Skeletal muscle satellite cell (primary cell): Measurements from ENCODE around the gene RNF43.
"Not testable (repeated sequence)": the region's sequence is repeated elsewhere in the genome, so short reads cannot be mapped to it uniquely, and the experiment has no call there.

Experiments used
- H3K27me3 ChIP-seq: 2 replicates; pipeline ENCODE4 v1.7.0; 2013; ENCODE audit warnings: low read length; ENCODE audit not compliant: control insufficient read depth, insufficient read depth
- H3K36me3 ChIP-seq: 2 replicates; pipeline ENCODE4 v1.7.0; 2013; ENCODE audit warnings: mild to moderate bottlenecking, control low read depth, low read length; ENCODE audit not compliant: insufficient read depth
- H3K4me1 ChIP-seq: 2 replicates; pipeline ENCODE4 v1.7.0; 2013; ENCODE audit warnings: low read length; ENCODE audit not compliant: control insufficient read depth, insufficient read depth
- H3K4me2 ChIP-seq: 2 replicates; pipeline ENCODE4 v1.7.0; 2013; ENCODE audit warnings: mild to moderate bottlenecking, low read length
- H3K4me3 ChIP-seq: 2 replicates; pipeline ENCODE4 v1.7.0; 2013; ENCODE audit warnings: low read length
- H3K9ac ChIP-seq: 2 replicates; pipeline ENCODE4 v1.7.0; 2013; ENCODE audit warnings: mild to moderate bottlenecking, low read depth, low read length, moderate library complexity
- H3K9me3 ChIP-seq: replicated peaks from 2 replicates; pipeline ENCODE4 v1.7.0; 2013; ENCODE audit warnings: mild to moderate bottlenecking, control low read depth, low read length

Gene RNF43

DNA sequence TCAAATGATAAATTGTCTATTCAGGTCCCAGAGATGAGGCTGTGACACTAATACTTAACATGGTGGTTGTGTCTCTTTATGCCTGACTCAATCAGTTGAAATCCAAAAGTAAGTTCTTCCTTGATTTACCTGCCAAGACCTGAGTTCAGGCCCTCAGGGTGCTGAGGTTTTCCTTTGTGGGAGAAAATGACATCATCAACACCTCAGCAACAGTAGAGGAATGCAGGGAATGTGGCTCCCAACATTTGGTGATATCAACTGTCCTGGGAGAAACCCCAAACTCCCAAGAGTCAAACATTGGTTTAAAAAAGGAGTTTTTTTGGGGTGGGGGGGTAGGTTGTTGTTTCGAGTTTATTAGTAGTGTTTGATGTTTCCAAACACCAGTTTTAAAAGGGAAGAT is 14.7 kb downstream of the RNF43 start:
- Histone ChIP-seq H3K9ac (no peak overlapping the region), H3K4me3 (no peak overlapping the region), H3K9me3 (no peaks in the 10 kb centered on the region), H3K36me3 (no peaks in the 10 kb centered on the region), H3K4me1 (no peaks in the 10 kb centered on the region), H3K27me3 (peaks cover 30% of the 10 kb centered on the region), H3K4me2 (no peak overlapping the region)

DNA sequence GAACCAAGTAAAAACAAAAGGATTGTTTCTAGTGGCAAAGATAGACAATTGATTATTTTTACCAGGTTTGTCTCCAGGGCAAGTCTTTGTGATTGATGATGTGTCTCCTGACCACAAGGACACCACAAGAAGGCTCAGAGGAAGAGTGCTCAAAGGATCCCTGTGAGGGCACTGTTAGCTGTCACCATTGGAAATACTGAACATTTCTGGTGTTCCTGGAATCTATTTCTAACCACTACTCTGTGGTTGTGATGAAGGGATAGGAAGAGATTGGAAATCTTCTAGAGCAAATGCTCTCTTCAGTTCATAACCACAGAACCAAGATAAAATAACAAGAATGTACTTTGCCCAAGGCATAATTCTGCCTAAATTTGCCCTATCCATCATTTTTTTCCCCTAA is 15.3 kb downstream of the RNF43 start:
- no peaks in the 10 kb centered on the region for H3K9me3 ChIP-seq
- H3K4me2 ChIP-seq, result no peak overlapping the region
- peaks cover 27% of the 10 kb centered on the region for H3K27me3 ChIP-seq
- no peak overlapping the region for H3K9ac ChIP-seq
- no peak overlapping the region for H3K4me3 ChIP-seq
- H3K36me3 ChIP-seq, result no peaks in the 10 kb centered on the region
- H3K4me1 ChIP-seq, result no peaks in the 10 kb centered on the region

DNA sequence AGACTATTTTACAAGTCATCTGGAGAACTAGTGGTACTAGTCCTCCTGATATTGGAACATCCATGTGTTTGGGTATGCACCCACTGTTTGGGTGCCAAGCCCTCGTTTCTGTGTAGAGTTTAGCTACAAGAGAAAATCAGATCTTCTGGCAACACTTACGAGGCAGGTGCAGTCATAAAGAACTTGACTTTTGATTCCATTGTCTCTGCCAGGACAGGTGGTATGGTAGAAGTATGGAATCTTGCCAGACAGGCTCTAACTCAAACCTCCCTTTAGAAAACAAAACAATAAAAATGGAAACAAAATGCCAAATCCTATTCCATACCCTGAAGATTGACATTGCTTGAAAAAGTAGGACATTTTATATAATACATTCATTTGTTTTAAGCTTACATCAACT is 16.0 kb downstream of the RNF43 start:
- peaks cover 29% of the 10 kb centered on the region for H3K27me3 ChIP-seq
- no peaks in the 10 kb centered on the region for H3K9me3 ChIP-seq
- H3K36me3 ChIP-seq, result no peaks in the 10 kb centered on the region
- no peak overlapping the region for H3K4me2 ChIP-seq
- no peaks in the 10 kb centered on the region for H3K4me1 ChIP-seq
- no peak overlapping the region for H3K4me3 ChIP-seq
- no peak overlapping the region for H3K9ac ChIP-seq

DNA sequence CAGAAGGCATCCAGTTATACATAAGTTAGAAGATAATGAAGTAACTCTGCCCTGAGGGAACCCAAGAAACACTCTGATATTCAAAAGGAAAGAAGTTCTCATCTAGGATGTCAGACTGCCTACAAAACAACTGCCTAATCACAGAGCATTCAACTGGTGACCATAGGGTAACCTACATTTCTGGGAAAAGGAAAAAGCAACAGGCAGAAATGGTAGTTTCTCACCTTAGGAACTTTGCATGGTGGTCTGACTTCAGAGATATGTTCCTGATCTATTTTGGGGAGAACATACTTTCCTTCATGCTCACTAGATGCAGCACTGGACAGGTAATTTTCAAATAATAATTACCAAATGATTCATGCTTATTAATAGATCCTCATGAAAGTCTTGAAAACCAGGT is 16.5 kb downstream of the RNF43 start:
- Histone ChIP-seq H3K4me3 (no peak overlapping the region), H3K27me3 (peaks cover 33% of the 10 kb centered on the region), H3K9ac (no peak overlapping the region), H3K4me1 (no peaks in the 10 kb centered on the region), H3K9me3 (no peaks in the 10 kb centered on the region), H3K36me3 (no peaks in the 10 kb centered on the region), H3K4me2 (no peak overlapping the region)

DNA sequence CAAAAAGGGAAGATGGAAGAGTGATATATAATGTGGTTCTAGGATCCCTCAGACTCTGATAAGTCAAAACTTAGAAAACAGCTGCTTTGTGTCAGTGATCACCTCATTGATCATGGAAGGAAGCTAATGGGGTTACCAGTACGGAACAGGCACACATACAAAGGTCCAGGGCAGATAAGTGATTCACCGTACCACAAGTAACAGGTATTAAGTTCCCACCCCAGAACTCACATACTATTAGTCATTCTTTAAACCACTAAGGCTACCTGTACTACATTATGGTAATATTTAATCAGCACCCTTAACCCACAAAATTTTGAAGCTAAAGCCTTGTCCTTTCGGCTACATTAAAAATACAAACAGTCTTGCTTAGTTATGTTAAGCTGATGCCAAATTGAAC is 17.4 kb downstream of the RNF43 start:
- no peaks in the 10 kb centered on the region for H3K9me3 ChIP-seq
- H3K9ac ChIP-seq, result no peak overlapping the region
- H3K27me3 ChIP-seq, result peaks cover 38% of the 10 kb centered on the region
- no peaks in the 10 kb centered on the region for H3K36me3 ChIP-seq
- H3K4me1 ChIP-seq, result no peaks in the 10 kb centered on the region
- H3K4me3 ChIP-seq, result no peak overlapping the region
- no peak overlapping the region for H3K4me2 ChIP-seq

DNA sequence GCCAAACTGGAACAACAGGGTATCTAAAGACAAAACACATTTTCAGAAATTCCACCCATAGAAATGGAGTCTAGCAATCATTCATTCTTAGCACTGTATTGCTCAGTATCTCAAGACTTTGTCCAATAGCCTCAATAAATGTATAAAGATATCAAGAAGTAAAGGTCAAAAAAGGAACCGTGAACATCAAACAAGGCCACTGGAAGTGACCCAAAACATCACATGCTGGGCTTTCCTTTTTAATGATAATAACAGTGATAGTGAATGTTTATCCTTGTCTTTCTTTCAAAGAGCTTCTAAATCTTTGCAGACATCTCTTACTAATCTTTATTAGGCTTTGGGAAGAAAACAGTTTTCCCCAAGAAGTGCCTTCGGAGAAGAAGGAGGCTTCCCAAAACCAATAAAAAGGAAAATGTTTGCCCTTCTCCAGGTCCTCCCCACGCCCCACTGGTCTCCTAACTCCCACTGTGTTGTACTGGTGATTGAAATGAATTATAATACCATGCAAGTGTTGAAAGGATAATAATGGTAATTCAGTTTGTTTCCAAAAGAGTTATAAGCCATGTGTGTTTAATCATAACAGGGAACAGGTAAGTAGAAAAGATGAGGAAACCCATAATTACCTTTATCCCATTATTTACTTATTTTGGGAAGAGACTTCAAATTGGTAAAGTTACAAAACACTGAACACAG is 18.6 kb downstream of the RNF43 start:
- no peaks in the 10 kb centered on the region for H3K9me3 ChIP-seq
- no peak overlapping the region for H3K4me2 ChIP-seq
- peaks cover 43% of the 10 kb centered on the region for H3K27me3 ChIP-seq
- H3K4me1 ChIP-seq, result no peaks in the 10 kb centered on the region
- H3K36me3 ChIP-seq, result no peaks in the 10 kb centered on the region
- H3K9ac ChIP-seq, result no peak overlapping the region
- H3K4me3 ChIP-seq, result no peak overlapping the region

DNA sequence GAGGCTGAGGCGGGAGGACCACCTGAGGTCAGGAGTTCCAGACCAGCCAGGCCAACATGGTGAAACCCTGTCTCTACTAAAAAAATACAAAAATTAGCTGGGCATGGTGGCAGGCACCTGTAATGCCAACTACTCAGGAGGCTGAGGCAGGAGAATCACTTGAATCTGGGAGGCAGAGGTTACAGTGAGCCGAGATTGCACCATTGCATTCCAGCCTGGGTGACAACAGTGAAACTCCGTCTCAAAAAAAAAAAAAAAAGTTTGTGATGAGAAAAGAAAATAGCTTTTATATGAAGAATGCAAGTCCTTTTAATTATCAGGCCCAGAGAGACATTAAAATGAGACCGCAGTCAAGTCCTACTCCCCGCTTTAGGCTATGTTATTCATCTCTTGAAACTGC is 19.9 kb downstream of the RNF43 start:
- peaks cover 37% of the 10 kb centered on the region for H3K27me3 ChIP-seq
- not testable (repeated sequence) for H3K4me1 ChIP-seq

DNA sequence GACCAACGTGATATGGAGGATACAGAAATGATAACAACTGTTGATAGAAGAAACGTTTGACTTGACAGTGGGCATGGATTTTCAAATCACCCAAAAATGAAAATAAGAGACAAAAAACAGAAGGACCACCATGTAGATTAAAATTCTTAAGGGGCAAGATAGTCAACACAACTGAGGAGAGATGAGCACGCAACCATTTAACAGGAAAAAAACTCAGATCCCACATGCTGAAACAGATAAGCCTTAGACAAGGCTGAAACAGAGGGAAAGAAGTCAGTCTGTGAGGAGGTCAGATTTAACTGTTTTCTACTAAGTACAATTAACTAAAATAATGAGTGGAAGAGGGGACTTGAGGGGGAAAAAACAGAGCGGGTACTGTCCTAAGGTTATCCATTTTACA is 21.2 kb downstream of the RNF43 start:
- no peak overlapping the region for H3K4me3 ChIP-seq
- no peaks in the 10 kb centered on the region for H3K36me3 ChIP-seq
- no peak overlapping the region for H3K4me2 ChIP-seq
- H3K4me1 ChIP-seq, result no peaks in the 10 kb centered on the region
- H3K9ac ChIP-seq, result no peak overlapping the region
- no peaks in the 10 kb centered on the region for H3K9me3 ChIP-seq
- peaks cover 46% of the 10 kb centered on the region for H3K27me3 ChIP-seq

More for the DNA sequence above, 19.9 kb downstream of the RNF43 start:
- not testable (repeated sequence) for H3K4me2 ChIP-seq, H3K9ac ChIP-seq, H3K4me3 ChIP-seq, H3K9me3 ChIP-seq, H3K36me3 ChIP-seq

DNA sequence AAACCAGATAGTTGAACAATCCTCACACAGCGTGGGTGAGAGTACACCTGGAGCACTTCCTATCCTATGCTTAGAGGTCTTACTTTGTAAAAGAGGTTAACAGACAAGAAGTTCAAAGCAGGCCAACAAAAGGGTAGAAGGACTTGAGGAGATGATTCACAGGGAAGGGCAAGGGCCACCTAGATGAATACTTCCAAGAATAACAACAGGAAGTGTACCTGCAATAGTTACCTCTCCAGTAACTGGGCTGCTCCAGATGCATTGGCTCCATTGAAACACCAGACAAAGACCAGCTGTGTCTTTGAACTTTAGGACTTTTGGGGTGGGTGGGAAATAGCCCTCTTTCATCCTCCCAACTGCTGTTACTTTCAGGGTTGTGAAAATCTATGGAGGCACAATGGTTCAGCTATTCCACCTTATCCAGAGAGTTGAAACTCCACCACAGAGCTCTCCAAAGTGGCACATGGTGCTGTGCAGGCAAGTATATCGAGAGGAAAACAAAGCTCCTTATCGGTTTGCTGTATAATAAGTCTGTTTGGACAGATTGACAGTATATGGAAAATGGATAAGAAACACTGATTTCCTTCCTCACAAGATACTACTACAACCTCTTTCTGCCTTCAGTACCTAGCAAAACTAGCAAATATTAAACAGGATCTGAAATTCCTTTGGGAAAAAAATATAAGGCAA is 22.7 kb downstream of the RNF43 start:
- Histone ChIP-seq H3K9me3 (no peaks in the 10 kb centered on the region), H3K27me3 (peaks cover 60% of the 10 kb centered on the region), H3K4me3 (no peak overlapping the region), H3K4me2 (no peak overlapping the region), H3K36me3 (no peaks in the 10 kb centered on the region), H3K4me1 (no peaks in the 10 kb centered on the region), H3K9ac (no peak overlapping the region)

DNA sequence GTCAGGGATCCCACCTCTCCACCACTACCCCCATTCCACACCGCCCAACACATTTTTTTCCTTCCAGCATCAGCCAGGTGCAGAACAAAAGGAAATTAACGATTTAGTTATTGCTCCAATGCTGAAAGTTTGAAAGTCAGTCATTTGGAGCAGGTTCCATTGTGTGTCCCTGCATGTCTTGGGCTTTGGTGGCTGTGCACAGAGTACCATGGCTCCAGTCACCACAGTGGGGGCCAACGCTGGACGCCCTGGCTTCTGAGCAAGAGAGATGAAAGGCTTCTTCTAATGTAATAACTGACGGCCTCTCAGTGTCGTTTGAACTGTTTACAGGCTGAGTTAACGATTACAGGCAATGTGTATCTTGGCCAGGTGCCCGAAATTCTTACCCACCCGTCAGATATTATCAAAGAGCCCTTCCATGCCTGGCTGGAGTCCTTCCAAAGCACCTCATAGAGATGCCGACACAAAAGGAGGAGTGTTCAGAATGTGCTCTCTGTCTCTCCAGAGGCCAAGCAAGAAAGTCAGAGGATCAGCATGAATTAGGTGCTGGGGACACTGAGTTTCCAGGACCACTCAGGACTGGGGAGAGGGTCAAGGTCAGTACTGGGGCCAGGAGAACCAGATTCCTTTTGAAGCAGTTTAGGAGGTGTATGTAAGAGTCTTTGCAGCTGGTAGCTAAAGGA is 25.9 kb downstream of the RNF43 start:
- H3K27me3 ChIP-seq, result peaks cover 67% of the 10 kb centered on the region
- H3K36me3 ChIP-seq, result no peaks in the 10 kb centered on the region
- no peaks in the 10 kb centered on the region for H3K4me1 ChIP-seq
- no peaks in the 10 kb centered on the region for H3K9me3 ChIP-seq
- H3K4me2 ChIP-seq, result no peak overlapping the region
- no peak overlapping the region for H3K4me3 ChIP-seq
- no peak overlapping the region for H3K9ac ChIP-seq

DNA sequence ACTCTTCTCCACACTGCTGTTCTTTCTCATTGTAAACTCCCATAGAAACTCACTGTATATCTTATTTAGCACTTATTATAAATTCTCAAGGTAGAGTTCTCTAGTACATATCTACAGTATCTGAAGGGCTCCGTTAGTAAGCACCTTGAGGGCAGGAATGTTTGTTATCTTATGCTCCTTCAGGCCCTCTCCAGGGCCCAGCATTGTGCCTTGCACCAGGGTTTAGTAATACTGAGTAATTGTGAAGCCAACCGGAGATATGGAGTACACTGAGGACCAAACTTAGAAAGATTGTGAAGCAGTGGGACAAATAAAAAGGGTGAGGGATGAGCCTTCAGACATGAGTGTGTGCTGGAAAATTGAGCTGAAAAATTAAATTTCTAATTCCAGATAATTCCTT is 26.4 kb downstream of the RNF43 start:
- H3K27me3 ChIP-seq, result peaks cover 62% of the 10 kb centered on the region
- H3K4me3 ChIP-seq, result no peak overlapping the region
- no peak overlapping the region for H3K4me2 ChIP-seq
- H3K4me1 ChIP-seq, result no peaks in the 10 kb centered on the region
- no peaks in the 10 kb centered on the region for H3K36me3 ChIP-seq
- no peak overlapping the region for H3K9ac ChIP-seq
- no peaks in the 10 kb centered on the region for H3K9me3 ChIP-seq
